Measurements from ENCODE around the gene UGT1A7. TPM values are rescaled to one million over a fixed set of nuclear protein-coding genes. Genes with fewer than 3 reads are reported as not detected.
A peak's percentile ranks its signal among the peaks of the same experiment; 100 is the strongest.

UGT1A7 gene
- total RNA-seq, 1 experiment from 2014 or later, result not detected

GRCh38 chr2:233801357-233802131 lies 119.8 kb downstream of the UGT1A7 start:
- no peak for DNase-seq (ENCODE audit: low read depth, low spot score)
- in situ Hi-C loops (cut with HindIII; ENCODE audit: low pct_unique_long_range_greater_than_20kb, low sequenced_read_pairs), result no loop called here

- DNase-seq (ENCODE audit: low read depth, low spot score), result no peak
- in situ Hi-C loops (cut with HindIII; ENCODE audit: low pct_unique_long_range_greater_than_20kb, low sequenced_read_pairs), result no loop called here
Observed at GRCh38 chr2:233802132-233802815, 120.6 kb downstream of the UGT1A7 start.

DNA sequence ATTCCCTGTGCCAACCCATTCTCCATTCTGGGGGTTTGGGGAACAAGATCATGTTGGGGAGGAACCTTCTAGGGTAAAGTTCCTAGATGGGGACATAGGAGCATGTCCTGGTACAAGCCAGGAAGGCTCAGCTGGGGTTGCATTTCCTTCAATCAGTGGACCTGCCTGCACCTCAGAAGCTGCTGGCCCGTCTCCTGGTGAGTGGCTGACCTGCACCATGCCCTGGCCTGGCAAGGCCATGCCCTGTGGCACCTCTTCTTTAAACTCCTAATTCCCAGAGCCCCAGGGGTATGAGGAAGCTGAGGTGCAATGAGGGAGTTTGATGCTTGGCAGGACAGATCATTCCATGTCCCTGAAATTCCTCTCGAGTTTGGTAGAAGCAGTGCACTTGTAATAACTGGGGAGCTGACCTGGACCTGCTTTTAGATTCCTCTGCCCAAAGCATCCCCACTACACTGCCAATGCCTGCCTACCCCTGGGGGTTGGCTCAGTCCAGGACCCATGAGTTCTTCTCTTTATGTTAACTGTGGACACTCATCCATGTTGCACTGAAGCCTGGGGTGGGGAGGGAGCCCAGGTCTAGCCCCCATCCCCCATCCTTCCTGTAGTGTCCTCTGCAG lies 121.7 kb downstream of the UGT1A7 start:
- in situ Hi-C loops (cut with HindIII; ENCODE audit: low pct_unique_long_range_greater_than_20kb, low sequenced_read_pairs), result no loop called here
- DNase-seq (ENCODE audit: low read depth, low spot score), result no peak

- no peak for DNase-seq (ENCODE audit: low read depth, low spot score)
- in situ Hi-C loops (cut with HindIII; ENCODE audit: low pct_unique_long_range_greater_than_20kb, low sequenced_read_pairs), result no loop called here
Observed at GRCh38 chr2:233803994-233804393, 122.3 kb downstream of the UGT1A7 start.

GRCh38 chr2:233807215-233807865 lies 125.6 kb downstream of the UGT1A7 start:
- in situ Hi-C loops (cut with HindIII; ENCODE audit: low pct_unique_long_range_greater_than_20kb, low sequenced_read_pairs), result no loop called here
- no peak for DNase-seq (ENCODE audit: low read depth, low spot score)

- in situ Hi-C loops (cut with HindIII; ENCODE audit: low pct_unique_long_range_greater_than_20kb, low sequenced_read_pairs), result no loop called here
- DNase-seq (ENCODE audit: low read depth, low spot score), result no peak
Observed at GRCh38 chr2:233807966-233808935, 126.5 kb downstream of the UGT1A7 start.

- no peak for DNase-seq (ENCODE audit: low read depth, low spot score)
- in situ Hi-C loops (cut with HindIII; ENCODE audit: low pct_unique_long_range_greater_than_20kb, low sequenced_read_pairs), result no loop called here
Observed at GRCh38 chr2:233810385-233810784, 128.7 kb downstream of the UGT1A7 start.

DNA sequence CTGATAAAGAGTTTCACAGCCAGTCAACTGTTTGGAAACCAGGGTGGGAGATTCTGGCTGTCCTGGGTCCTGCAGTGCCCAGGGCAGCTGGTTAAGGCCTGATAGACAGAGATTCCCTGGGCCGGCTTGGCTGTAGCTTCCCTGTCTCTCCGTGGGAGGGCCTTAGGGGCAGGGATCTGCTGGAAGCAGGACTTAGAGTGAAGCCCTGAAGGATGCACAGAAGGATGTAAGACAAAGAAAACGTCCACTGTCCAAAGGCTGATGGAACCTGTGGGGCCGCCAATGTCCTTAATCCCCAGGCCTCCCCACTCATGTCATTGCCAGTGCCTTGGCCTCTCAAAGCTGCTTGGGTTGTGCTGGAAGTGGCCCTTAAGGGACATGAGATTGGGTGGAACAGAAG lies 129.4 kb downstream of the UGT1A7 start:
- no peak for DNase-seq (ENCODE audit: low read depth, low spot score)
- in situ Hi-C loops (cut with HindIII; ENCODE audit: low pct_unique_long_range_greater_than_20kb, low sequenced_read_pairs), result no loop called here

GRCh38 chr2:233811732-233812131 lies 130.0 kb downstream of the UGT1A7 start:
- DNase-seq (ENCODE audit: low read depth, low spot score), result no peak
- in situ Hi-C loops (cut with HindIII; ENCODE audit: low pct_unique_long_range_greater_than_20kb, low sequenced_read_pairs), result no loop called here

DNA sequence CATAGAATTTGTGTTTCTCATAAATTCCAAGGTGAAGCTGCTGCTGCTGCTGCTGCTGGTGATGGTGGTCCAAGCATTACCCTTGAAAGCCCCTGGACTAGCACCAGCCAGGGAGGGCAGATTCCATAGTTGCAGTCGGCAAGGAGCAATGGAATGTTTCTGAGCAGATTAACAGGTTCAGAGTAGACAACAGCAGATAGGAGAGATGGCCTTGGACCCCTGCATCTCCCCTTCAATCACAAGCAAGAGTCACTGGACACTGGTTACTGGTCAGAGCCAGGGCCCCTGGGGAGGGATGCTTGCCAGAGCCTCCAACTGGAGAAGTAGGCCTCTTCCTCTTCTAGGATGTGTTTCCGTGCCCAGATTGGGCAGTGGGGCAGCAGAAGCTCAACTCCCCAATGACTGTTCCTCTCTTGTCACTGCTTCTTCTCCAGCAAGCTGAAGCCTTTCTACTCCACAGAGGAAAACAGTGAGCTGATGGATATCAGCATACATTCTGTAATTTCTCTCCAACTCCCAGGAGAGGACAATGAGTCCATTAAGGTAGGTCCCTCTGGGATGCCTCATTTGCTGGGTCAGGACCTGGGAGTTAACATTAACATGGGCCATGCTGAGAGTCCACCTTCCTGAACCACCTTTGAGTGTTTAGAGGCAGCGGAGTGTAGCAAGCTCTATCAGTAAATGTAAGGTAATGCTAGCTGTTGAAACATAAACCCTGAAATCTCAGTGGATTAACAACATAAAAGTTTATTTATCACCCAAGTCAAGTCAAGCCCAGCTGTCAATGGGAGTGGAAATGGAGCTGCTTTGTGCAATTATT lies 131.7 kb downstream of the UGT1A7 start:
- DNase-seq (ENCODE audit: low read depth, low spot score), result no peak
- in situ Hi-C loops (cut with HindIII; ENCODE audit: low pct_unique_long_range_greater_than_20kb, low sequenced_read_pairs), result no loop called here

DNA sequence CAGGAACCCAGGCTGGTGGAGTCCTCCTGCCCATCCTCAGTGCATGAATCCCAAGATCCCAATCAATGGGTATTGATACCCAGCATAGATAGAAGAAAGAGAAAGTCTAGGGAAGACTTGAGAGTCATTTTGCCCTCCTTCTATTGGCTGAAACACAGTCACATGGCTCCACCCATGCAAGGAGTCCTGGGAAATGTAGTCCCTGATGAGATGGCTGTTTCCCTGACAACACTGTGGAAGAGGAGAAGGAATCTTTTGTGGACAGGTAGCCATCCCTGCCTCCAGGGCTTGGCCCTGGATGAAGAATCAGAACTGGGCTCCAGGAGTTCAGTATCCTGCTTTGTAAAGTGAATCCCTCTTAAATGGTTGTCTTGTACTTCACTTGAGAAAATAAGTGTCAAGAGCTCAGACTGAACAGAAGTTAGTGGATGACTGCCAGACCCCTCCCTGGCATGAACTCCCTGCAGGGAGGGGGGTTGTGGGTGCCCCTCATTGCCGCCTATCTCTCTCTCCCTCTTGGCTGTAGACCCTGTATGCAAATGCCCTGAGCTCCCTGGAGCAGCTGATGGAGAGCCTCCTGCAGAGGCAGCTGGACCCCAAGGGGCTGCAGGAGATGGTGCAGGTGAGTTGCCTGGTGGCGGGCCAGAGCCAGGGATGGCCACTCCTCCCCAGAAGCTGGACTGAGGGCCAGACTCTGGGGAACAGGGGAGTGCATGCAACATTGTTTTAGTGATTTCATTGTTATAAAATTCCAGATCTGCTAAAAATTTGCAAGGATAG lies 132.5 kb downstream of the UGT1A7 start:
- in situ Hi-C loops (cut with HindIII; ENCODE audit: low pct_unique_long_range_greater_than_20kb, low sequenced_read_pairs), result no loop called here
- DNase-seq (ENCODE audit: low read depth, low spot score), result peak; percentile 60

DNA sequence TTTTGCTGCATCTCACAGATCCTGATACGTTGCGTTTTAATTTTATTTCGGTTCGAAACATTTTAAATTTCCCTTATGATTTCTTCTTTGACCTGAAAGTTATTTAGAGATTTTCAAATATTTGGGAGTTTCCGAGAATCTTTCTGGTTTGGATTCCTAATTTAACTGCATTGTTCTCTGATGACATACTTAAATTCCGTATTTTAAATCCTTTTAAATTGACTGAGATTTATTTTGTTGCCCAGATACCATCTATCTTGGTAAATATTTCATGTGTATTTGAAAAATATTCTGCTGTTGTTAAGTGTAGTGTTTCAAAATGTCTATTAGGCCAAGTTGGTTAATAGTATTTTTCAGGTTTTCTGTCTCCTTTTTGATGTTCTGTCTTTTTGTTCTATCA lies 134.2 kb downstream of the UGT1A7 start:
- in situ Hi-C loops (cut with HindIII; ENCODE audit: low pct_unique_long_range_greater_than_20kb, low sequenced_read_pairs), result no loop called here
- DNase-seq (ENCODE audit: low read depth, low spot score), result no peak

- DNase-seq (ENCODE audit: low read depth, low spot score), result no peak
- in situ Hi-C loops (cut with HindIII; ENCODE audit: low pct_unique_long_range_greater_than_20kb, low sequenced_read_pairs), result no loop called here
Observed at GRCh38 chr2:233816334-233816733, 134.6 kb downstream of the UGT1A7 start.

- in situ Hi-C loops (cut with HindIII; ENCODE audit: low pct_unique_long_range_greater_than_20kb, low sequenced_read_pairs), result no loop called here
- no peak for DNase-seq (ENCODE audit: low read depth, low spot score)
Observed at GRCh38 chr2:233816771-233817170, 135.1 kb downstream of the UGT1A7 start.

DNA sequence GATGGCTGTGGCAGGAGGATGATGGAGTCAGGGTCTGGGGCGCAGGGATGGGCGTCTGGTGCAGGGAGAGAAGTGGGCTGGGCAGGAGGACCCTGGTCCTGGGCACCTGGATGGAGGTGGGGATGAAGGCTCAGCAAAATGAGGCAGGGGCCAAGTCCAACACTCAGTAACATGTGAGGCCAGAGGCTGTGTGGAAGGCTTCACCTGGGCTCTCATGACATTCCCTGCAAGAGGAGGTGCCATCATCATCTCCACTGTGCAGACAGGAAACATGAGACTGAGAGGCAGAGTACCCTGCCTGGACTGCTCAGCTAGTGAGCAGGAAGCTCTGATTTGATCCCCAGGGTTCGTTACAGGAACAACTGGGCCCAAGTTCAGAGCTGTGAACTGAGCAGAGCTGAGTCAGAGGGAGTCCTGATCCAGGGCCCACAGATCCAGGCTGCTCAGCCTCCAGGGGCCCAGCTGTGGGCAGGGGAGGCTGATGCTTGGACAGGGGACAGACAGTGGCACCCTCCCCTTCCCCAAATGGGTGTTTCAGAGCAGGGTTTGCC lies 135.7 kb downstream of the UGT1A7 start:
- DNase-seq (ENCODE audit: low read depth, low spot score), result no peak
- in situ Hi-C loops (cut with HindIII; ENCODE audit: low pct_unique_long_range_greater_than_20kb, low sequenced_read_pairs), result no loop called here
